Mesothelial cell of epicardium (in vitro differentiated cells): ENCODE results near the gene XYLT1. TPM values are rescaled to one million over a fixed set of nuclear protein-coding genes. Genes with fewer than 3 reads are reported as not detected.

Source experiments
- DNase-seq, 2 experiments: peaks; one replicate each; pipeline ENCODE4 v3.0.0; 2021; ENCODE audit warnings: low spot score in 2 of 2; ENCODE audit not compliant: unreplicated experiment in 2 of 2
- H3K27ac Mint-ChIP-seq: 2 replicates; pipeline ENCODE4 v1.8.0; 2021; ENCODE audit warnings: mixed read lengths
- H3K27me3 Mint-ChIP-seq: 2 replicates; pipeline ENCODE4 v1.8.0; 2021; ENCODE audit warnings: low read depth, mixed read lengths
- H3K36me3 Mint-ChIP-seq: 2 replicates; pipeline ENCODE4 v1.8.0; 2021; ENCODE audit warnings: mixed read lengths
- H3K4me1 Mint-ChIP-seq: 2 replicates; pipeline ENCODE4 v1.8.0; 2021; ENCODE audit warnings: mixed read lengths
- H3K4me3 Mint-ChIP-seq: 2 replicates; pipeline ENCODE4 v1.8.0; 2021; ENCODE audit warnings: mild to moderate bottlenecking, moderate library complexity, mixed read lengths
- H3K9me3 Mint-ChIP-seq: 2 replicates; pipeline ENCODE4 v1.8.0; 2021; ENCODE audit warnings: mixed read lengths
- CTCF ChIP-seq: fragments of 200-600 bp; sonication (generic); IDR thresholded peaks from one replicate; pipeline ENCODE4 v1.5.0; 2021; ENCODE audit warnings: antibody characterized with exemption; ENCODE audit not compliant: unreplicated experiment
- total RNA-seq: library from RNA; stranded (reverse); gene quantifications from 3 replicates; pipeline ENCODE4 v1.2.1, GENCODE V29; 2021

XYLT1 gene
- total RNA-seq, 1 donor from 2014 or later, result 15.2 TPM

- Mint-ChIP-seq H3K4me3 (no peak overlapping the region), H3K36me3 (no peaks in the 10 kb centered on the region), H3K27me3 (peaks cover 3% of the 10 kb centered on the region), H3K4me1 (peaks cover 3% of the 10 kb centered on the region), H3K9me3 (no peaks in the 10 kb centered on the region), H3K27ac (no peak overlapping the region)
- TF ChIP-seq CTCF, result no peak
- no peak for DNase-seq
These were observed 191.8 kb downstream of the XYLT1 start for GRCh38 chr16:17278988-17279387.

GRCh38 chr16:17277981-17278381 lies 192.8 kb downstream of the XYLT1 start:
- Mint-ChIP-seq H3K9me3 (no peaks in the 10 kb centered on the region), H3K36me3 (no peaks in the 10 kb centered on the region), H3K27ac (no peak overlapping the region), H3K4me3 (no peak overlapping the region), H3K27me3 (peaks cover 3% of the 10 kb centered on the region), H3K4me1 (peaks cover 3% of the 10 kb centered on the region)
- no peak for DNase-seq
- TF ChIP-seq CTCF, result no peak

GRCh38 chr16:17276610-17277009 lies 194.2 kb downstream of the XYLT1 start:
- peaks cover 5% of the 10 kb centered on the region for H3K4me1 Mint-ChIP-seq

GRCh38 chr16:17276010-17276530 lies 194.7 kb downstream of the XYLT1 start:
- no peak for DNase-seq
- H3K4me1 Mint-ChIP-seq, result peaks cover 5% of the 10 kb centered on the region
- H3K9me3 Mint-ChIP-seq, result no peaks in the 10 kb centered on the region
- no peak for TF ChIP-seq CTCF
- no peak overlapping the region for H3K27ac Mint-ChIP-seq
- H3K36me3 Mint-ChIP-seq, result no peaks in the 10 kb centered on the region
- H3K4me3 Mint-ChIP-seq, result no peak overlapping the region
- peaks cover 3% of the 10 kb centered on the region for H3K27me3 Mint-ChIP-seq

More at GRCh38 chr16:17276610-17277009, 194.2 kb downstream of the XYLT1 start:
- H3K9me3 Mint-ChIP-seq, result no peaks in the 10 kb centered on the region
- peaks cover 3% of the 10 kb centered on the region for H3K27me3 Mint-ChIP-seq
- H3K4me3 Mint-ChIP-seq, result no peak overlapping the region
- DNase-seq, result no peak
- no peaks in the 10 kb centered on the region for H3K36me3 Mint-ChIP-seq
- no peak overlapping the region for H3K27ac Mint-ChIP-seq
- no peak for TF ChIP-seq CTCF

- DNase-seq, result no peak
- peaks cover 3% of the 10 kb centered on the region for H3K27me3 Mint-ChIP-seq
- H3K9me3 Mint-ChIP-seq, result no peaks in the 10 kb centered on the region
- no peak overlapping the region for H3K4me3 Mint-ChIP-seq
- H3K4me1 Mint-ChIP-seq, result peaks cover 5% of the 10 kb centered on the region
- no peaks in the 10 kb centered on the region for H3K36me3 Mint-ChIP-seq
- H3K27ac Mint-ChIP-seq, result peak overlapping the region; percentile 44
- TF ChIP-seq CTCF, result no peak
These were observed 195.4 kb downstream of the XYLT1 start for GRCh38 chr16:17275076-17276009.
